ENCODE measurements around the gene VPS8. TPM values are rescaled to one million over a fixed set of nuclear protein-coding genes. Genes with fewer than 3 reads are reported as not detected.

Gene VPS8
- total and polyA plus RNA-seq, 2 of the 8 experiments (the other 6 are each of a cell fraction or from before 2014, with no cell fraction given) = 13.0 to 41.0 TPM

- H2AK5ac ChIP-seq (ENCODE audit: low read depth, low read length) = no peak overlapping the region
- no peak overlapping the region for H2BK120ac ChIP-seq (replicated peaks; ENCODE audit: low read depth, low read length)
- H3K23me2 ChIP-seq (ENCODE audit: low read depth, low read length) = no peaks in the 10 kb centered on the region
- no peak overlapping the region for H3K4ac ChIP-seq (replicated peaks; ENCODE audit: insufficient read length, low read depth, low read length)
- DNase-seq (ENCODE audit: low read depth in 1 of 2, low spot score in 2 of 2) (no peak), FAIRE-seq (no peak)
- H3K4me1 ChIP-seq (replicated peaks in 1 of 4; ENCODE audit: control insufficient read depth in 3 of 4, insufficient read depth in 4 of 4, low read length in 3 of 4) = no peaks in the 10 kb centered on the region
- no peak overlapping the region for H4K8ac ChIP-seq (ENCODE audit: extremely low read depth, insufficient read depth, low read length)
- H3K4me2 ChIP-seq (ENCODE audit: insufficient read depth in 1 of 2, low read depth in 2 of 2, low read length in 2 of 2) = no peak overlapping the region
- H2AFZ ChIP-seq (ENCODE audit: low read length) = no peak overlapping the region
- no peak overlapping the region for H3K14ac ChIP-seq (ENCODE audit: insufficient read length)
- H2BK5ac ChIP-seq (ENCODE audit: low read depth, low read length) = no peak overlapping the region
- H3K9ac ChIP-seq (replicated peaks in 1 of 4; ENCODE audit: extremely low read depth in 1 of 4, low read depth in 3 of 4, low read length in 3 of 4) = no peak overlapping the region
- no peaks in the 10 kb centered on the region for H4K20me1 ChIP-seq (replicated peaks in 1 of 2; ENCODE audit: control insufficient read depth in 1 of 2, insufficient read depth in 2 of 2, low read length in 2 of 2)
- H3K27ac ChIP-seq (ENCODE audit: low read depth, low read length) = no peak overlapping the region
- no peaks in the 10 kb centered on the region for H3K9me3 ChIP-seq (ENCODE audit: insufficient read depth in 2 of 2, low read depth in 1 of 2, low read length in 1 of 2)
- no peak overlapping the region for H3K4me3 ChIP-seq (ENCODE audit: extremely low read depth in 1 of 4, insufficient read depth in 2 of 4, low read depth in 3 of 4, low read length in 4 of 4)
- ChIA-PET POLR2A (ENCODE audit: partially characterized antibody) (no interaction called here), CTCF (ENCODE audit: partially characterized antibody) (interaction anchor here (0.6 to 1.4 kb wide), 5 partner anchors 8 to 677 kb away, joined by 3 to 5 read pairs (median 3); no protein-coding TSS in a partner anchor)
- H2BK12ac ChIP-seq (ENCODE audit: low read depth, low read length) = no peak overlapping the region
- WGBS, 2 experiments (ENCODE audit: extremely low coverage in 1 of 2, insufficient coverage in 1 of 2, insufficient read length in 1 of 2, insufficient replicate concordance in 2 of 2, low coverage in 1 of 2, low lambda C conversion rate in 2 of 2, missing lambda C conversion rate in 1 of 2) = 92% methylated on average over 2 of the region's 3 CpGs; no CpG with 5 or more reads in 1 of the 2 experiments
- H4K91ac ChIP-seq (replicated peaks; ENCODE audit: insufficient read length, low read length) = no peak overlapping the region
- H2BK20ac ChIP-seq (ENCODE audit: low read length) = no peak overlapping the region
- H3K23ac ChIP-seq (ENCODE audit: insufficient read length) = no peak overlapping the region
- H4K5ac ChIP-seq (ENCODE audit: insufficient read length, low read depth, low read length) = no peak overlapping the region
- H3K27me3 ChIP-seq (replicated peaks in 1 of 4; ENCODE audit: control insufficient read depth in 3 of 4, extremely low read depth in 1 of 4, insufficient read depth in 3 of 4, low read length in 3 of 4) = no peaks in the 10 kb centered on the region
- H3K18ac ChIP-seq (ENCODE audit: extremely low read depth, low read length) = no peak overlapping the region
- H2BK15ac ChIP-seq (ENCODE audit: low read length) = no peak overlapping the region
- no peaks in the 10 kb centered on the region for H3K79me2 ChIP-seq (ENCODE audit: control insufficient read depth in 1 of 2, insufficient read depth in 2 of 2, low read length in 2 of 2)
- TF ChIP-seq MAX (IDR thresholded peaks at IDR 0.05) (no peak), RBBP5 (IDR thresholded peaks at IDR 0.05; ENCODE audit: borderline replicate concordance, low read depth, low read length) (no peak), HDAC2 (IDR thresholded peaks at IDR 0.05; ENCODE audit: borderline replicate concordance in 1 of 2, low read depth in 2 of 2, low read length in 2 of 2) (no peak), POU5F1 (IDR thresholded peaks at IDR 0.05; ENCODE audit: low read depth, low read length) (no peak), TCF12 (IDR thresholded peaks at IDR 0.05; ENCODE audit: low read depth, low read length) (no peak), POLR2A (IDR thresholded peaks at IDR 0.05; ENCODE audit: control extremely low read depth in 1 of 2, low read depth in 2 of 2, low read length in 2 of 2) (no peak), KDM5A (IDR thresholded peaks at IDR 0.05; ENCODE audit: low read length) (no peak), SAP30 (IDR thresholded peaks at IDR 0.05; ENCODE audit: insufficient read depth, insufficient replicate concordance, low read length) (no peak)
- H3K56ac ChIP-seq (replicated peaks; ENCODE audit: insufficient read length, low read depth, low read length) = no peak overlapping the region
- H3K36me3 ChIP-seq (ENCODE audit: control insufficient read depth in 2 of 4, insufficient read depth in 4 of 4, low read length in 3 of 4) = peaks cover 0 to 2% (median 0%) of the 10 kb centered on the region in 4 experiments; a peak in 1 of 8 replicates
- H3K79me1 ChIP-seq (ENCODE audit: low read depth, low read length) = no peaks in the 10 kb centered on the region
These were observed 219.0 kb downstream of the VPS8 start for GRCh38 chr3:185030951-185031350.
